ENCODE measurements around the gene WWOX. TPM values are rescaled to one million over a fixed set of nuclear protein-coding genes. Genes with fewer than 3 reads are reported as not detected.

WWOX gene
- total RNA-seq, 6 experiments from 2014 or later: 0.46 to 3.4 (median 1.3) TPM

GRCh38 chr16:78399384-78399783, 299.9 kb downstream of the WWOX start:
- no peaks in the 10 kb centered on the region; the same call in 1 of the 2 replicates for H3K27me3 Mint-ChIP-seq (ENCODE audit: insufficient read depth)
- H3K9me3 Mint-ChIP-seq: peaks cover 59% of the 10 kb centered on the region
- no peaks in the 10 kb centered on the region for H3K4me1 Mint-ChIP-seq (ENCODE audit: low read depth)
- H3K27ac Mint-ChIP-seq: no peak overlapping the region
- H3K36me3 Mint-ChIP-seq (ENCODE audit: low read depth): 0 out of 2 replicates have a peak, but pooled peaks cover 5% of the 10 kb centered on the region
- no peak overlapping the region for H3K4me3 Mint-ChIP-seq
- DNase-seq: no peak
- TF ChIP-seq CTCF (IDR thresholded peaks at IDR 0.05): no peak

GRCh38 chr16:78402833-78403232, 303.4 kb downstream of the WWOX start:
- DNase-seq: no peak
- no peaks in the 10 kb centered on the region for H3K4me1 Mint-ChIP-seq (ENCODE audit: low read depth)
- no peak overlapping the region for H3K4me3 Mint-ChIP-seq
- no peak overlapping the region for H3K27ac Mint-ChIP-seq
- H3K36me3 Mint-ChIP-seq (ENCODE audit: low read depth): 0 out of 2 replicates have a peak, but pooled peaks cover 5% of the 10 kb centered on the region
- H3K27me3 Mint-ChIP-seq (ENCODE audit: insufficient read depth): no peaks in the 10 kb centered on the region; the same call in 1 of the 2 replicates
- TF ChIP-seq CTCF (IDR thresholded peaks at IDR 0.05): no peak
- peaks cover 54% of the 10 kb centered on the region for H3K9me3 Mint-ChIP-seq

GRCh38 chr16:78405040-78405439, 305.6 kb downstream of the WWOX start:
- DNase-seq: no peak
- Mint-ChIP-seq H3K27ac (no peak overlapping the region), H3K4me1 (ENCODE audit: low read depth) (no peaks in the 10 kb centered on the region), H3K9me3 (peaks cover 58% of the 10 kb centered on the region), H3K4me3 (no peak overlapping the region), H3K27me3 (ENCODE audit: insufficient read depth) (no peaks in the 10 kb centered on the region), H3K36me3 (ENCODE audit: low read depth) (peaks cover 13% of the 10 kb centered on the region; the same call in 1 of the 2 replicates)
- TF ChIP-seq CTCF (IDR thresholded peaks at IDR 0.05): no peak

GRCh38 chr16:78405833-78406232, 306.4 kb downstream of the WWOX start:
- peaks cover 57% of the 10 kb centered on the region for H3K9me3 Mint-ChIP-seq
- peaks cover 10% of the 10 kb centered on the region; the same call in 1 of the 2 replicates for H3K36me3 Mint-ChIP-seq (ENCODE audit: low read depth)
- no peak for DNase-seq
- no peak overlapping the region for H3K27ac Mint-ChIP-seq
- H3K27me3 Mint-ChIP-seq (ENCODE audit: insufficient read depth): no peaks in the 10 kb centered on the region
- TF ChIP-seq CTCF (IDR thresholded peaks at IDR 0.05): no peak
- H3K4me3 Mint-ChIP-seq: no peak overlapping the region
- no peaks in the 10 kb centered on the region for H3K4me1 Mint-ChIP-seq (ENCODE audit: low read depth)

GRCh38 chr16:78407191-78407590, 307.7 kb downstream of the WWOX start:
- peaks cover 10% of the 10 kb centered on the region; the same call in 1 of the 2 replicates for H3K36me3 Mint-ChIP-seq (ENCODE audit: low read depth)
- no peak overlapping the region for H3K4me3 Mint-ChIP-seq
- TF ChIP-seq CTCF (IDR thresholded peaks at IDR 0.05): no peak
- no peaks in the 10 kb centered on the region for H3K27me3 Mint-ChIP-seq (ENCODE audit: insufficient read depth)
- H3K4me1 Mint-ChIP-seq (ENCODE audit: low read depth): no peaks in the 10 kb centered on the region
- H3K27ac Mint-ChIP-seq: no peak overlapping the region
- DNase-seq: no peak
- peaks cover 61% of the 10 kb centered on the region for H3K9me3 Mint-ChIP-seq

GRCh38 chr16:78413651-78414050, 314.2 kb downstream of the WWOX start:
- no peak overlapping the region for H3K4me3 Mint-ChIP-seq
- DNase-seq: no peak
- H3K9me3 Mint-ChIP-seq: peaks cover 73% of the 10 kb centered on the region
- no peak overlapping the region for H3K27ac Mint-ChIP-seq
- no peak for TF ChIP-seq CTCF (IDR thresholded peaks at IDR 0.05)
- H3K36me3 Mint-ChIP-seq (ENCODE audit: low read depth): peaks cover 15% of the 10 kb centered on the region; the same call in 1 of the 2 replicates
- no peaks in the 10 kb centered on the region for H3K4me1 Mint-ChIP-seq (ENCODE audit: low read depth)
- H3K27me3 Mint-ChIP-seq (ENCODE audit: insufficient read depth): peaks cover 5% of the 10 kb centered on the region; the same call in 1 of the 2 replicates
